Measurements from ENCODE around the gene AFF3. TPM values are rescaled to one million over a fixed set of nuclear protein-coding genes. Genes with fewer than 3 reads are reported as not detected.

AFF3 gene
- total RNA-seq, 1 experiment from 2014 or later = 0.22 TPM

DNA sequence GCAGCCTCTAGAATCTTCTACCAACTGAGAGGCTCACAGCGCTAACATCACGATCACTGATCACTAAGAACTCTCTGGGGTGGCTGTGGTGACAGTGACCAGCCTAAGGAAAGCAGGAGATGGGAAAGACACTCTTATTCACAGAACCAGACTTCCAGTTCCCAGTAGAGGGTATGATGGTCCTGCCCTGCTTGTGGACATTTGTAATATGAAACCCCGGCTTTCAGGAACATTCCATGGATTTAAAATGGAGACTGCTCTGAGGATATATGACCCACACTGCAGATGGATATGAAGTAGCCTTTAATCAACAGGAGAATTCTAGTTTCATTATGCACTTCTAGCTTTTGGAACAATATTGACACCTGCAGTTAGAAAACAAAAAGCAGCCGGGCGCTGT, 131.8 kb downstream of the AFF3 start:
- no peak overlapping the region for H3K9ac ChIP-seq (ENCODE audit: extremely low read depth, insufficient read length, low read length)

More for the DNA sequence above, 131.8 kb downstream of the AFF3 start:
- H3K4me2 ChIP-seq (ENCODE audit: insufficient read depth, insufficient read length, low read length) = no peak overlapping the region
- H4K5ac ChIP-seq (ENCODE audit: insufficient read length, low read depth, low read length) = no peak overlapping the region
- H3K9me3 ChIP-seq (ENCODE audit: control insufficient read depth, low read depth, low read length) = no peaks in the 10 kb centered on the region
- no peak overlapping the region for H4K91ac ChIP-seq (ENCODE audit: insufficient read length, low read depth, low read length)
- no peaks in the 10 kb centered on the region for H3K27me3 ChIP-seq (ENCODE audit: insufficient read depth, low read length)
- no CpG with 5 or more reads among the region's 5 CpGs for WGBS (ENCODE audit: extremely low coverage, insufficient read length, low lambda C conversion rate)
- no peak overlapping the region for H2BK5ac ChIP-seq (ENCODE audit: insufficient read length, low read length)
- H3K4me3 Mint-ChIP-seq = no peak overlapping the region
- H2BK15ac ChIP-seq (ENCODE audit: low read depth, low read length) = no peak overlapping the region
- DNase-seq = no peak
- H3K23ac ChIP-seq (ENCODE audit: insufficient read length, low read depth, low read length) = no peak overlapping the region
- H3T11ph ChIP-seq (ENCODE audit: low read length) = no peak overlapping the region
- H2BK20ac ChIP-seq (ENCODE audit: low read depth, low read length, poor library complexity, severe bottlenecking) = no peak overlapping the region
- H3K27me3 Mint-ChIP-seq (ENCODE audit: low read depth) = peaks cover 3% of the 10 kb centered on the region; the same call in 1 of the 2 replicates
- no peak overlapping the region for H2AK5ac ChIP-seq (ENCODE audit: insufficient read length, low read length)
- H4K20me1 ChIP-seq (ENCODE audit: control insufficient read depth, insufficient read depth, insufficient read length) = no peaks in the 10 kb centered on the region
- no peaks in the 10 kb centered on the region for H3K9me3 Mint-ChIP-seq
- no peaks in the 10 kb centered on the region for H3K4me1 ChIP-seq (ENCODE audit: insufficient read depth, low read length)
- H2BK12ac ChIP-seq (ENCODE audit: insufficient read length, low read depth, low read length) = no peak overlapping the region
- H3K14ac ChIP-seq (ENCODE audit: insufficient read depth, low read length) = no peak overlapping the region
- no peak overlapping the region for H3K27ac ChIP-seq (ENCODE audit: insufficient read length, low read depth, low read length)
- no peak overlapping the region for H3K27ac Mint-ChIP-seq
- no peaks in the 10 kb centered on the region for H3K79me1 ChIP-seq (ENCODE audit: insufficient read depth, low read depth, low read length, poor library complexity, severe bottlenecking)
- no peak overlapping the region for H2BK120ac ChIP-seq (ENCODE audit: low read depth, low read length, poor library complexity, severe bottlenecking)
- H3K36me3 Mint-ChIP-seq (ENCODE audit: insufficient read depth in 1 of 3, low read depth in 3 of 3) = no peaks in the 10 kb centered on the region
- no peak overlapping the region for H2AFZ ChIP-seq (ENCODE audit: low read length)
- TF ChIP-seq, protein P1, sequence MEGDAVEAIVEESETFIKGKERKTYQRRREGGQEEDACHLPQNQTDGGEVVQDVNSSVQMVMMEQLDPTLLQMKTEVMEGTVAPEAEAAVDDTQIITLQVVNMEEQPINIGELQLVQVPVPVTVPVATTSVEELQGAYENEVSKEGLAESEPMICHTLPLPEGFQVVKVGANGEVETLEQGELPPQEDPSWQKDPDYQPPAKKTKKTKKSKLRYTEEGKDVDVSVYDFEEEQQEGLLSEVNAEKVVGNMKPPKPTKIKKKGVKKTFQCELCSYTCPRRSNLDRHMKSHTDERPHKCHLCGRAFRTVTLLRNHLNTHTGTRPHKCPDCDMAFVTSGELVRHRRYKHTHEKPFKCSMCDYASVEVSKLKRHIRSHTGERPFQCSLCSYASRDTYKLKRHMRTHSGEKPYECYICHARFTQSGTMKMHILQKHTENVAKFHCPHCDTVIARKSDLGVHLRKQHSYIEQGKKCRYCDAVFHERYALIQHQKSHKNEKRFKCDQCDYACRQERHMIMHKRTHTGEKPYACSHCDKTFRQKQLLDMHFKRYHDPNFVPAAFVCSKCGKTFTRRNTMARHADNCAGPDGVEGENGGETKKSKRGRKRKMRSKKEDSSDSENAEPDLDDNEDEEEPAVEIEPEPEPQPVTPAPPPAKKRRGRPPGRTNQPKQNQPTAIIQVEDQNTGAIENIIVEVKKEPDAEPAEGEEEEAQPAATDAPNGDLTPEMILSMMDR (conservative IDR thresholded peaks at IDR 0.05) = no peak
- H3K18ac ChIP-seq (ENCODE audit: insufficient read length, low read depth, low read length) = no peak overlapping the region
- no peak overlapping the region for H3K56ac ChIP-seq (ENCODE audit: insufficient read length, low read depth, low read length)
- 0 out of 4 replicates have a peak, but pooled peaks cover 0 to 4% of the 10 kb centered on the region in 2 experiments for H3K4me1 Mint-ChIP-seq
- H3K23me2 ChIP-seq (ENCODE audit: insufficient read length, low read depth, low read length, poor library complexity, severe bottlenecking) = no peaks in the 10 kb centered on the region
- H3K4ac ChIP-seq (ENCODE audit: low read depth, low read length) = no peak overlapping the region
- H4K8ac ChIP-seq (replicated peaks; ENCODE audit: insufficient read length, low read depth, low read length) = no peak overlapping the region
- H3K79me2 ChIP-seq (ENCODE audit: insufficient read depth, low read length) = no peaks in the 10 kb centered on the region
